ENCODE results near the gene ZNF516. TPM values are rescaled to one million over a fixed set of nuclear protein-coding genes. Genes with fewer than 3 reads are reported as not detected.
"Not testable (repeated sequence)": the region's sequence is repeated elsewhere in the genome, so short reads cannot be mapped to it uniquely, and the experiment has no call there.

ZNF516 gene
- total RNA-seq = 10 to 100 TPM; 49.1 to 60.0 (median 52.4) TPM
- total RNA-seq (2013) = 13.1 TPM

GRCh38 chr18:76495006-76495370 is at the start of gene ZNF516:
ZNF516 (minus strand) TSS chr18:76495242; CDS start chr18:76443054, 52,188 bp downstream.
- peak; percentile 45 to 63 for DNase-seq
- H3K4me1 Mint-ChIP-seq = peaks cover 35 to 48% of the 10 kb centered on the region in 2 donors
- H3K36me3 Mint-ChIP-seq = no peaks in the 10 kb centered on the region
- peak; percentile 27 to 30 (median 29) for ATAC-seq
- H3K27ac ChIP-seq (ENCODE audit: low read length) = peak within 1 kb of the TSS; percentile 62
- peaks cover 36% of the 10 kb centered on the region for H3K4me1 ChIP-seq (ENCODE audit: control insufficient read depth, insufficient read depth, low read length)
- intact Hi-C loops (cut with micrococcal nuclease) = loop anchor here (2.0 kb wide), 1 partner anchor 44 kb away; no protein-coding TSS in a partner anchor
- peaks cover 2% of the 10 kb centered on the region for H3K27me3 ChIP-seq (ENCODE audit: control insufficient read depth, insufficient read depth, low read length)
- peak within 1 kb of the TSS; percentile 98 for H3K4me3 Mint-ChIP-seq
- peak within 1 kb of the TSS; percentile 88 to 98 for H3K27ac Mint-ChIP-seq
- WGBS (ENCODE audit: insufficient coverage) = under 1% methylated on average over 62 of the region's 64 CpGs
- peak within 1 kb of the TSS; percentile 82 for H3K4me3 ChIP-seq (ENCODE audit: low read length)
- H3K9me3 Mint-ChIP-seq = no peaks in the 10 kb centered on the region
- no peaks in the 10 kb centered on the region for H3K27me3 Mint-ChIP-seq (ENCODE audit: low read depth in 2 of 2)
- no peaks in the 10 kb centered on the region for H3K36me3 ChIP-seq (ENCODE audit: control insufficient read depth, insufficient read depth, low read length)
- no peak for TF ChIP-seq CTCF (IDR thresholded peaks at IDR 0.05)
- H3K9me3 ChIP-seq (ENCODE audit: control insufficient read depth, insufficient read depth, low read length) = no peaks in the 10 kb centered on the region

- WGBS (ENCODE audit: insufficient coverage) = 87% methylated on average over 11 of the region's 11 CpGs
- no peak for ATAC-seq
- no peaks in the 10 kb centered on the region for H3K4me1 ChIP-seq (ENCODE audit: control insufficient read depth, insufficient read depth, low read length)
- Mint-ChIP-seq H3K4me1 (no peaks in the 10 kb centered on the region), H3K27ac (no peak overlapping the region), H3K27me3 (ENCODE audit: low read depth in 2 of 2) (peaks cover 5 to 14% of the 10 kb centered on the region in 2 donors), H3K4me3 (no peak overlapping the region), H3K9me3 (no peaks in the 10 kb centered on the region), H3K36me3 (no peaks in the 10 kb centered on the region)
- no peak for TF ChIP-seq CTCF (IDR thresholded peaks at IDR 0.05)
- no peak overlapping the region for H3K4me3 ChIP-seq (ENCODE audit: low read length)
- no peak for DNase-seq
- no peaks in the 10 kb centered on the region for H3K36me3 ChIP-seq (ENCODE audit: control insufficient read depth, insufficient read depth, low read length)
- H3K27me3 ChIP-seq (ENCODE audit: control insufficient read depth, insufficient read depth, low read length) = no peaks in the 10 kb centered on the region
- intact Hi-C loops (cut with micrococcal nuclease) = no loop called here
- no peak overlapping the region for H3K27ac ChIP-seq (ENCODE audit: low read length)
- no peaks in the 10 kb centered on the region for H3K9me3 ChIP-seq (ENCODE audit: control insufficient read depth, insufficient read depth, low read length)
These were observed 43.8 kb upstream of the ZNF516 start for GRCh38 chr18:76538846-76539245.

GRCh38 chr18:76537621-76538020 is 42.6 kb upstream of the ZNF516 start:
- no peaks in the 10 kb centered on the region for H3K27me3 ChIP-seq (ENCODE audit: control insufficient read depth, insufficient read depth, low read length)
- H3K4me3 ChIP-seq (ENCODE audit: low read length) = no peak overlapping the region
- Mint-ChIP-seq H3K27ac (no peak overlapping the region), H3K27me3 (ENCODE audit: low read depth in 2 of 2) (peaks cover 5 to 14% of the 10 kb centered on the region in 2 donors), H3K4me3 (no peak overlapping the region), H3K36me3 (no peaks in the 10 kb centered on the region), H3K9me3 (no peaks in the 10 kb centered on the region), H3K4me1 (no peaks in the 10 kb centered on the region)
- intact Hi-C loops (cut with micrococcal nuclease) = no loop called here
- H3K9me3 ChIP-seq (ENCODE audit: control insufficient read depth, insufficient read depth, low read length) = no peaks in the 10 kb centered on the region
- no peak for DNase-seq
- H3K4me1 ChIP-seq (ENCODE audit: control insufficient read depth, insufficient read depth, low read length) = no peaks in the 10 kb centered on the region
- no peaks in the 10 kb centered on the region for H3K36me3 ChIP-seq (ENCODE audit: control insufficient read depth, insufficient read depth, low read length)
- ATAC-seq = no peak
- TF ChIP-seq CTCF (IDR thresholded peaks at IDR 0.05) = no peak
- 86% methylated on average over 7 of the region's 8 CpGs for WGBS (ENCODE audit: insufficient coverage)
- no peak overlapping the region for H3K27ac ChIP-seq (ENCODE audit: low read length)

- H3K9me3 Mint-ChIP-seq; H3K36me3 Mint-ChIP-seq; H3K4me3 ChIP-seq (ENCODE audit: low read length); H3K27me3 ChIP-seq (ENCODE audit: control insufficient read depth, insufficient read depth, low read length); H3K4me1 Mint-ChIP-seq; H3K27ac Mint-ChIP-seq; DNase-seq; ATAC-seq; H3K4me1 ChIP-seq (ENCODE audit: control insufficient read depth, insufficient read depth, low read length); H3K36me3 ChIP-seq (ENCODE audit: control insufficient read depth, insufficient read depth, low read length); H3K9me3 ChIP-seq (ENCODE audit: control insufficient read depth, insufficient read depth, low read length); H3K4me3 Mint-ChIP-seq; H3K27ac ChIP-seq (ENCODE audit: low read length); intact Hi-C loops (cut with micrococcal nuclease): not testable (repeated sequence)
- peaks cover 5 to 14% of the 10 kb centered on the region in 2 donors for H3K27me3 Mint-ChIP-seq (ENCODE audit: low read depth in 2 of 2)
- WGBS (ENCODE audit: insufficient coverage) = 100% methylated on average over 2 of the region's 5 CpGs
These were observed 41.6 kb upstream of the ZNF516 start for GRCh38 chr18:76536593-76536992.
